GM12892 (cell line): ENCODE data around the gene TAGLN3.

Experiments used
- POLR2A ChIP-seq: IDR thresholded peaks from 2 replicates; pipeline ENCODE4 v1.6.1; 2011; ENCODE audit warnings: low read depth, low read length, control low read depth
- POLR2AphosphoS5 ChIP-seq: IDR thresholded peaks from 2 replicates; pipeline ENCODE4 v1.6.1; 2011; ENCODE audit warnings: low read depth, low read length, control low read depth
- TAF1 ChIP-seq: IDR thresholded peaks from 2 replicates; pipeline ENCODE4 v1.6.1; 2011; ENCODE audit warnings: low read depth, mild to moderate bottlenecking, control low read depth, low read length, borderline replicate concordance

DNA sequence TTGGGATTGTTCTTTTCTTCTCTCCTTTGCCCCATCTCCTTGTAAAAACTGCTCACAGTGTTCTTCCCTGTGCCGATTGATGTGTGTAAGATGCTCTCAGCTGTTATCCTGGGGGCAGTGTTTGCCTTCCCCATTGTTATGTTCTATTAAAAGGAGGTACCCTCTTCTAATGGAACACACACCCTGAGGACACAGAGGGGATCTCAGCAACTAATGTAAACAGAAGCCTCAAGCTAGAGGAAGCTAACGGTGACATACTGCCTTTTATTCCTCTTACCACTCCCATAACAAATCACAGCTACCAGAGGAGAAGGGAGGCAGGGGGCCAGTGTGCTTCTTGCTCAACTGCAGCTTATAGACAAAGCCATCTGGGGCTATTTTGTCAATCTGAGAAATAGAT, 2.2 kb downstream of the TAGLN3 start:
- TF ChIP-seq POLR2A (no peak), POLR2AphosphoS5 (no peak), TAF1 (no peak)
